D721Med (cell line): Measurements from ENCODE around the gene IFNW1.

Experiments used
- DNase-seq: peaks from one replicate; pipeline ENCODE4 v3.0.0; 2011; ENCODE audit warnings: low spot score; ENCODE audit not compliant: insufficient read length
- FAIRE-seq: peaks from 2 replicates; lab custom pipeline; 2011; peaks lifted over from hg19 to GRCh38; lab: Jason Lieb, UNC
- TF ChIP-seq, protein P1 (sequence below): IDR thresholded peaks from 2 replicates; pipeline ENCODE4 v1.5.1; 2012; ENCODE audit warnings: mild to moderate bottlenecking, control low read depth; ENCODE audit not compliant: insufficient read depth; ENCODE audit errors: missing control alignments

Gene IFNW1

GRCh38 chr9:21097817-21098216 is 43.8 kb downstream of the IFNW1 start:
- no peak for DNase-seq
- FAIRE-seq, result no peak
- TF ChIP-seq, protein P1, sequence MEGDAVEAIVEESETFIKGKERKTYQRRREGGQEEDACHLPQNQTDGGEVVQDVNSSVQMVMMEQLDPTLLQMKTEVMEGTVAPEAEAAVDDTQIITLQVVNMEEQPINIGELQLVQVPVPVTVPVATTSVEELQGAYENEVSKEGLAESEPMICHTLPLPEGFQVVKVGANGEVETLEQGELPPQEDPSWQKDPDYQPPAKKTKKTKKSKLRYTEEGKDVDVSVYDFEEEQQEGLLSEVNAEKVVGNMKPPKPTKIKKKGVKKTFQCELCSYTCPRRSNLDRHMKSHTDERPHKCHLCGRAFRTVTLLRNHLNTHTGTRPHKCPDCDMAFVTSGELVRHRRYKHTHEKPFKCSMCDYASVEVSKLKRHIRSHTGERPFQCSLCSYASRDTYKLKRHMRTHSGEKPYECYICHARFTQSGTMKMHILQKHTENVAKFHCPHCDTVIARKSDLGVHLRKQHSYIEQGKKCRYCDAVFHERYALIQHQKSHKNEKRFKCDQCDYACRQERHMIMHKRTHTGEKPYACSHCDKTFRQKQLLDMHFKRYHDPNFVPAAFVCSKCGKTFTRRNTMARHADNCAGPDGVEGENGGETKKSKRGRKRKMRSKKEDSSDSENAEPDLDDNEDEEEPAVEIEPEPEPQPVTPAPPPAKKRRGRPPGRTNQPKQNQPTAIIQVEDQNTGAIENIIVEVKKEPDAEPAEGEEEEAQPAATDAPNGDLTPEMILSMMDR, result no peak

- DNase-seq (no peak), FAIRE-seq (no peak)
- TF ChIP-seq, protein P1, result no peak
Observed at GRCh38 chr9:21096901-21097255, 44.8 kb downstream of the IFNW1 start.

DNA sequence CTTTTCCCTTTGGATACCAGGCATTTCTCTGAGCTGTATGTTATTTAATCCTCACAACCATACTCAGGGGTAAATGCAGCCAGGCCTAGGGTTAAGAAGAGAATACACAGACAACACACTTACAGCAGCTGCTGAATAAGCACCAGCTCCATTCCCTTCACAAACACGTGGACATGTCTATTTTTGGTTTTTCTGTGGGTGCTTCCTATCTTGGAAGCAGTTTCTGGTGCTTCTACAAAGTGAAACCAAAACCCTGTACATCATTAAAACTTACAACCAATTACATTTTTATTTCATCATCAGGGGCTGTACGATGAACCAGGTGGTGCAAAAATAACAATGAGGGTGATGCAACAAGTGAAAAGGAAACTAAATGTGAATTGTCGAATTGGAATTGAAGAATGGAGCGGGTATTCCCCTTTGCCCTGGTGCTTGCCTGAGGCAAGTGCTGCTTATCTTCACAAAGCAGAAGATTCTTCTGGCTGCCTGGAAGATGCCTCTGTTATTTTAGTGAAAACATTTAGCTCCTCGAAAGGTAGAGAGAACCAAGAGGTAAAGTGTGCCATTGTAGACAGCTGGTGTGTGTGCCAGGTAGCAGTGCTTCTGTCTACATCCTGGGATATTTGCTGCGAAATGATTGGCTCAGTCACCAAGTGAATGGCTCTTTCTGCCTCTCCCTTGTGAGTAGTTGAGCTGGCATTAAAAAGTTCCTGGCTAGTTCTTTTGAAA is 45.3 kb downstream of the IFNW1 start:
- FAIRE-seq, result no peak

GRCh38 chr9:21095561-21095960 is 46.1 kb downstream of the IFNW1 start:
- no peak for DNase-seq
- TF ChIP-seq, protein P1, result no peak
- no peak for FAIRE-seq

More for the DNA sequence above, 45.3 kb downstream of the IFNW1 start:
- DNase-seq, result no peak
- TF ChIP-seq, protein P1, result no peak
